Nephron progenitor cell (in vitro differentiated cells): Measurements from ENCODE around the gene CACNB4.
A peak's percentile ranks its signal among the peaks of the same experiment; 100 is the strongest.

Experiments
- DNase-seq: peaks from one replicate; pipeline ENCODE4 v3.0.0; 2021
- H3K27ac Mint-ChIP-seq: 2 replicates; pipeline ENCODE4 v1.8.0; 2021; ENCODE audit warnings: mild to moderate bottlenecking, moderate library complexity, mixed read lengths
- H3K27me3 Mint-ChIP-seq: 2 replicates; pipeline ENCODE4 v1.8.0; 2021; ENCODE audit warnings: mild to moderate bottlenecking, low read depth, mixed read lengths; ENCODE audit not compliant: poor library complexity
- H3K36me3 Mint-ChIP-seq: 2 replicates; pipeline ENCODE4 v1.8.0; 2021; ENCODE audit warnings: low read depth, mixed read lengths
- H3K4me1 Mint-ChIP-seq: 2 replicates; pipeline ENCODE4 v1.8.0; 2021; ENCODE audit warnings: mixed read lengths
- H3K4me3 Mint-ChIP-seq: 2 replicates; pipeline ENCODE4 v1.8.0; 2021; ENCODE audit warnings: mild to moderate bottlenecking, moderate library complexity, mixed read lengths
- H3K9me3 Mint-ChIP-seq: 2 replicates; pipeline ENCODE4 v1.8.0; 2021; ENCODE audit warnings: mild to moderate bottlenecking, moderate library complexity, mixed read lengths
- TF ChIP-seq, protein P1 (sequence below): fragments of 200-600 bp; sonication (generic); IDR thresholded peaks from 2 replicates; pipeline ENCODE4 v1.5.0; 2021; ENCODE audit warnings: antibody characterized with exemption

CACNB4 gene

GRCh38 chr2:151886241-151886640 is 212.6 kb downstream of the CACNB4 start:
- Mint-ChIP-seq H3K9me3 (no peaks in the 10 kb centered on the region), H3K4me3 (no peak overlapping the region), H3K36me3 (peaks cover 11% of the 10 kb centered on the region), H3K4me1 (peaks cover 3% of the 10 kb centered on the region), H3K27me3 (no peaks in the 10 kb centered on the region), H3K27ac (no peak overlapping the region)
- TF ChIP-seq, protein P1, sequence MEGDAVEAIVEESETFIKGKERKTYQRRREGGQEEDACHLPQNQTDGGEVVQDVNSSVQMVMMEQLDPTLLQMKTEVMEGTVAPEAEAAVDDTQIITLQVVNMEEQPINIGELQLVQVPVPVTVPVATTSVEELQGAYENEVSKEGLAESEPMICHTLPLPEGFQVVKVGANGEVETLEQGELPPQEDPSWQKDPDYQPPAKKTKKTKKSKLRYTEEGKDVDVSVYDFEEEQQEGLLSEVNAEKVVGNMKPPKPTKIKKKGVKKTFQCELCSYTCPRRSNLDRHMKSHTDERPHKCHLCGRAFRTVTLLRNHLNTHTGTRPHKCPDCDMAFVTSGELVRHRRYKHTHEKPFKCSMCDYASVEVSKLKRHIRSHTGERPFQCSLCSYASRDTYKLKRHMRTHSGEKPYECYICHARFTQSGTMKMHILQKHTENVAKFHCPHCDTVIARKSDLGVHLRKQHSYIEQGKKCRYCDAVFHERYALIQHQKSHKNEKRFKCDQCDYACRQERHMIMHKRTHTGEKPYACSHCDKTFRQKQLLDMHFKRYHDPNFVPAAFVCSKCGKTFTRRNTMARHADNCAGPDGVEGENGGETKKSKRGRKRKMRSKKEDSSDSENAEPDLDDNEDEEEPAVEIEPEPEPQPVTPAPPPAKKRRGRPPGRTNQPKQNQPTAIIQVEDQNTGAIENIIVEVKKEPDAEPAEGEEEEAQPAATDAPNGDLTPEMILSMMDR: no peak
- no peak for DNase-seq

DNA sequence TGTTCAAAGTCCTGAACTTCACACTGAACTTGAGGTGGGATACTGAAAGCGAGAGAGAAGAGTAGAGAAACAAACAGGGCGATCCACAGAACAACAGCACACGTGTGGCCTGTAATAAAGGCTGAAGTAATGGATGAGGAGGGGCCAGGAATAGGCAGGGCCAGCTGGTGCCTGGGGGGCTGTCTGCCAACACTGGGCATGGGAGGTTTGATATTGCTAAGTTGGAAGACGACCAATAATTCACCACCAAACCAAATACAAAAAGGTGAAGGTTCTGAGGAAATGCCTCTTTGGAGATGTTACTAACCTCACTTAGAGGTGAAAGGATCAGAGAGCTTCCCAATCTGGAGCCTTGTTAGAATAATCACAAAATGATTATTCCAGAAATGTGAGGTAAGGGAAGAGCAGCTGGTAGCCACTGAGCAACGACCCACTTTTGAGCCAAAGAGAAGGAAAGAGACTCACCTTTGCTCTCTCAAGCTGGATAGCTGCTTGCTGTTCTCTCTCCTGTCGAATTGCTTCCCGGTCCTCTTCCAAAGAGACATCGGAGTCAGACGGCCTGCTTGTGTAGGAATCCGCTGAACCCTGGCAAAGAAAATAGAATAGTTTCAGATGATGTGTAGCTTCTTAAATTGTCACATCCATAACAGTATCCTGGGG is 215.9 kb downstream of the CACNB4 start:
- Mint-ChIP-seq H3K4me1 (no peaks in the 10 kb centered on the region), H3K36me3 (peaks cover 23% of the 10 kb centered on the region), H3K4me3 (no peak overlapping the region), H3K27me3 (peaks cover 4% of the 10 kb centered on the region), H3K27ac (no peak overlapping the region), H3K9me3 (no peaks in the 10 kb centered on the region)
- TF ChIP-seq, protein P1: no peak
- no peak for DNase-seq

- Mint-ChIP-seq H3K27me3 (peaks cover 4% of the 10 kb centered on the region), H3K9me3 (peaks cover 1% of the 10 kb centered on the region), H3K4me3 (no peak overlapping the region), H3K27ac (peak overlapping the region; percentile 42), H3K4me1 (no peaks in the 10 kb centered on the region), H3K36me3 (peaks cover 25% of the 10 kb centered on the region)
- TF ChIP-seq, protein P1: no peak
- no peak for DNase-seq
Measured at GRCh38 chr2:151881342-151881741, 217.5 kb downstream of the CACNB4 start.

DNA sequence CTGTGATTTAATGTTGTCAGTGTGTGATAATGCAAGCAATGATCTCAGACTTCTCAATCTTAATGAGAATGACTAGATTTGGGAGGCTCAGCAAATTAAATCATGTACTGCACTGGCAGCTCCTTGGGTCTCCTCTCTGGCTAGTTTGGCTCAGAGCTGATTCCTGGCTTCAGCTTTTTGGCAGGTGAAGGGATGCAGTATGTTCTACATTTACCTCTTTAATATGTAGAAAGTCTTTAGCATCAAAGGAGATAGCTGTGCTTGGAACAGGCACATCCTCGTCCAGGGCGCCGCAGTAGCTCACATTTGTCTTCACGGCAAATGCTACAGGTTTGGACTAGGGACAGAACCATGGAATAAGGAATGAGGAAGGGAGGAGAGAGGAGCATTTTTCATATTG is 218.3 kb downstream of the CACNB4 start:
- H3K36me3 Mint-ChIP-seq: peaks cover 29% of the 10 kb centered on the region
- TF ChIP-seq, protein P1: no peak
- peaks cover 5% of the 10 kb centered on the region for H3K9me3 Mint-ChIP-seq
- H3K4me1 Mint-ChIP-seq: no peaks in the 10 kb centered on the region
- peaks cover 4% of the 10 kb centered on the region for H3K27me3 Mint-ChIP-seq
- DNase-seq: no peak
- no peak overlapping the region for H3K4me3 Mint-ChIP-seq
- H3K27ac Mint-ChIP-seq: no peak overlapping the region

DNA sequence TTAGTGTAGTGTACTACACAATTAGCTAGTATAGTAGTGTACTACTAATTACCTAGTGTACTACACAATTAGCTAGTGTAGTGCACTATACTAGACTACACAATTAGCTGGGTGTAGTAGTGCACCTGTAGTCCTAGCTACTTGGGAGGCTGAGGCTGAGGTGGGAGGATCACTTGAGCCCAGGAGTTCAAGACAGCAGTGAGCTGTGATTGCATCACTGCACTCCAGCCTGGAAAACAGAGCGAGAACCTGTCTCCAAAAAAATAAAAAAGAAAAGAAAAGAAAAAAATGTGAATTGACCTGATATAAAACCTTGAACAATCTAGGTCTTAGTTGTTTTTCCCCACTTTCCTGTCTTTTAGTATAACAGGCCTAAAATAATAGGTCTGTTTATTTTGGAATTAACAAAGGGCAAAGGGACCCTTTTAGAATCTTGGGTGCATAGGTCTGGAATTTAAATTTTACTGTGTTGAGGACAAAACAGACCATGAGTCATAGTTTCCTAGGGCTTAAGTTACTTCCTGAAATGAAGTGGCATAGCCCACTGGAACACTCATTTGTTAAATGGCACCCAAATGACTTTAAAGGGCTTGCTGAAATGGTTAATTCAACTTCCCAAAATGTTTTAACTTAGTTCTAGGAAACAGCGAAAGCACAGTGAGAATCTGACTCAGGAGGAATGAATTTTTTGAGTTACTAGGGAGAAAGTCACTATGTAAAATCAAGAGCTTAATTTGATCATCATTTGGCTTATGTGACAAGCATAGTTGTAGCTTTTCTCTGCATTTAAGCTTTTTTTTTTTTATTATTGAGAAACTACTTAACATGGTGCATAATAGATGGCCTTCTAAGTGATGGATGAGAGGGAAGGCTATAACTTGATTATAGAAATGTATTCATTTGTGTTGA is 219.9 kb downstream of the CACNB4 start:
- Mint-ChIP-seq H3K9me3 (peaks cover 14% of the 10 kb centered on the region), H3K27ac (peak overlapping the region; percentile 68), H3K4me3 (no peak overlapping the region), H3K4me1 (no peaks in the 10 kb centered on the region), H3K36me3 (peaks cover 40% of the 10 kb centered on the region), H3K27me3 (peaks cover 4% of the 10 kb centered on the region)
- TF ChIP-seq, protein P1: no peak
- no peak for DNase-seq
